AG04449 (cell line): ENCODE results near the gene CYRIA.

Experiments
- CTCF ChIA-PET: fragments of 350-600 bp; formaldehyde crosslinking; extraction: SDS; loops from one replicate; lab custom pipeline; 2021; ENCODE audit warnings: antibody characterized with exemption; lab: Yijun Ruan, JAX
- POLR2A ChIA-PET: fragments of 400-600, 350-600 bp; formaldehyde crosslinking; extraction: SDS; loops from one replicate; lab custom pipeline; 2020; ENCODE audit warnings: antibody characterized with exemption, inconsistent platforms; lab: Yijun Ruan, JAX
- DNase-seq: peaks from one replicate; pipeline ENCODE4 v3.0.0-alpha.2; 2010; ENCODE audit warnings: low read depth, low spot score
- H3K4me3 ChIP-seq: 2 replicates; pipeline ENCODE4 v1.5.1; 2011; ENCODE audit warnings: low read depth, mild to moderate bottlenecking, control low read depth, low read length
- CTCF ChIP-seq: IDR thresholded peaks from one replicate; pipeline ENCODE4 v1.5.1; 2011; ENCODE audit warnings: mild to moderate bottlenecking, moderate library complexity, low read length, control low read depth, inconsistent platforms; ENCODE audit not compliant: insufficient read depth; ENCODE audit errors: missing control alignments

CYRIA gene

DNA sequence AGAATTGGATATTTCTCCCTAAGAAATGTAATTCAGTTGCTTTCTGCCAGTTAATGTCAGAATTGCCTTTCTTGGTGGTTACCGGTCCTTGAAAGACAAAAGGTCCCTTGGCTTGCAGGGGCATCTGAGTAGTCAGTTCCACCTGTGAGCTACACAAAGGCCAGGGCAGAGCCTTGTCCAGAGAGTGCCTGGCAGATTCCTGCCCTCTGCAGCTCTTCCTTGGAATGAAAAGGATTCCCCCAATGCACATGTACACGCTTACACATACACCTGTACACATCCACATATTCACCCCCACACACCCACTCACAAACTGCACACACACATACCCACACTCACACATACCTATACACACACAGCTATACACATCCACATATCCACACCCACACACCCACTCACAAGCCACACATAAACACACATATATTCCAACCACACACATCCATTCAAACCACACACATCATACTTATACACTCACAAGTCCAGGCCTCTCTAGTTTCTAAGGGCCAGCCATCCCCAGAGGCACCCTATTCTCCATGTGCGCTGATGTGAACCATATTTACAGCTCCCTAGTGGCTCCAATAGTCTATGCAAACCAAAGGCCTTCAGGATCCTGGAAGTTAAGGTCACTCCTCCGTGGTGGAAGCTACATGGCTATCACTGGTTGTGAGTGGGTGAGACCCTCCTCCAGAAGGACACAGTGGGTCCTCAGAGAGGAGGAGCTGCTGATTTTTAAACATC lies 9.6 kb downstream of the CYRIA start:
- POLR2A ChIA-PET, result no interaction called here
- DNase-seq, result no peak
- no peak overlapping the region for H3K4me3 ChIP-seq
- CTCF ChIA-PET, result no interaction called here
- no peak for TF ChIP-seq CTCF

- no peak overlapping the region for H3K4me3 ChIP-seq
- no peak for TF ChIP-seq CTCF
- ChIA-PET CTCF (no interaction called here), POLR2A (no interaction called here)
- DNase-seq, result no peak
Observed at GRCh38 chr2:16655445-16655837, 10.2 kb downstream of the CYRIA start.

DNA sequence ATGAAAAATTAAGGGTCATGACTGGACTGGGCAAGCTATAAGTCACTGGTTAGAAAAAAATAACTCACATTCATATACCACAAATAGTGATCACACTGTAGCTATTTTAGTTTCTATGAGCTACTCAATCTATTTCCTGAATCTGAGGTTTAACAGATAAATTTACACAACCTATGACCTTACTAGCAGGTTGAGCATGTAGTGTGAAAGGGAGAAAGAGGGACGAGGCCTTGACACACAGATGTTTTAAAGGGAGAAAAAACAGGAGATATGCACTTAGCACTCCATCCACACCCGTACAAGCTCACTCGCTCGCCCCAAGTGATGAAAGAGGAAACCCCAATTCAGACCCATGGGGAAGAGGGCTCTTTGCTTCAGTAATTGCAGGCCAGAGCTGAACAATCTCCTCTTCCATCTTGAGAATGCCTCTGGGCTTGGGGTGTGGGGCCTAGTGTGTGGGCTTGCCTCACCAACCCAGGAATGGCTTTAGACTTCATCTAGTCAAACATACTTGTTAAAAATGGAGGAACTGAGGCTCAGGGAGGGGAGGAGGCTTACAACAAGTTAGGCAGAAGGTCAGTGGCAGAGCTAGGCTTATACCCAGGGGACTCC lies 10.7 kb downstream of the CYRIA start:
- no peak for TF ChIP-seq CTCF
- DNase-seq, result no peak
- H3K4me3 ChIP-seq, result no peak overlapping the region
- CTCF ChIA-PET, result no interaction called here
- POLR2A ChIA-PET, result no interaction called here

GRCh38 chr2:16653799-16654198 lies 11.8 kb downstream of the CYRIA start:
- TF ChIP-seq CTCF, result no peak
- no peak for DNase-seq
- ChIA-PET POLR2A (no interaction called here), CTCF (interaction anchor here (1.3 kb wide), 1 partner anchor 45 kb away, joined by 3 read pairs; no protein-coding TSS in a partner anchor)
- no peak overlapping the region for H3K4me3 ChIP-seq

- DNase-seq, result no peak
- POLR2A ChIA-PET, result no interaction called here
- CTCF ChIA-PET, result interaction anchor here (1.3 kb wide), 1 partner anchor 44 kb away, joined by 3 read pairs; no protein-coding TSS in a partner anchor
- no peak for TF ChIP-seq CTCF
- no peak overlapping the region for H3K4me3 ChIP-seq
Observed at GRCh38 chr2:16653083-16653375, 12.6 kb downstream of the CYRIA start.

DNA sequence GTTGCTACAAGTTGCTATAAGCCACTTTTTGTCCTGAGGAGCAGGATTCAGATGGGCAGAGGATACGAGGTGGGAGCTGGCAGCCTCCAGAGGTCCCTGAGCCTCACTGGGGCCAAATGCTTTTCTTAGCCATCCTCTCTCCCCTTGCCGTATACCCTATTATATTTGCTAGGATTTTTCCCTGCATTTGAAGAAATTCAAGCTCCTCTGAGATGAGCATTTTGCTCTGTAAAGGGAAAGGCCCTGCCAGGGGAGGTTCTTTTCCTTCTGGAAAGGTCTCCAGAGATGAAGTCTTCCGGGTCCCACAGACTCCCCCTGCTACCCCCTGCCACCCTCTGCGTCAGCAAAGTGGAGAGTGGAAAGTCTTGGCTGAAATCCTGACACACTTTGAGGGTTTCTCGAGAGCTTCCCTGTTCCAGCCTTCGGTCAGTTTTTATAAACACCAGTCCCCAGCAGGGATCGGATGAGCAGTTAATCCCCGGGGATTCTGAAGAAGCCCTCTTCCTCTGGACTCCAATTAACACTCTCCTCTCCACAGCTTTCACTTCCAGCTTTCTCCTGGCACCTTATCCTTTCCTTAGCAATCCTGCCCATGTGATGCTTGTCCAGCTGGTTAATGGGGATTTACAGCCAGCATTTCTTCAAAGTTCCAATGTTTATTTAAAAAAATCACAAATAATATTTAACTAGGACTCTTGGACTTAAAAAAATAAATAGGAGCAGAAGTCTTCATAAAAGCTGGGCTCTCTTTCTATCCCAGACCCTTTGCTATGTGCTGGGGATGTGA lies 13.1 kb downstream of the CYRIA start:
- ChIA-PET POLR2A (no interaction called here), CTCF (interaction anchor here (1.3 kb wide), 1 partner anchor 44 kb away, joined by 3 read pairs; no protein-coding TSS in a partner anchor)
- no peak for TF ChIP-seq CTCF
- no peak overlapping the region for H3K4me3 ChIP-seq
- no peak for DNase-seq
